Hepatocyte (in vitro differentiated cells): ENCODE measurements around the gene NPTX1.

Source experiments
- CTCF ChIP-seq: fragments of 200-600 bp; sonication (generic); IDR thresholded peaks from 2 replicates; pipeline ENCODE4 v1.5.1; 2016; ENCODE audit warnings: antibody characterized with exemption, mild to moderate bottlenecking; ENCODE audit not compliant: poor library complexity
- EZH2phosphoT487 ChIP-seq: fragments of 200-600 bp; sonication (generic); IDR thresholded peaks from one replicate; pipeline ENCODE4 v1.6.1; 2018; ENCODE audit warnings: antibody characterized with exemption, mild to moderate bottlenecking, low read depth, moderate library complexity; ENCODE audit not compliant: unreplicated experiment, severe bottlenecking

- no peak for TF ChIP-seq CTCF
- no peak for TF ChIP-seq EZH2phosphoT487
Measured at GRCh38 chr17:80451104-80451775, 25.2 kb downstream of the NPTX1 start.
